MCF 10A (cell line): ENCODE measurements around the gene HNRNPH3. TPM values are rescaled to one million over a fixed set of nuclear protein-coding genes. Genes with fewer than 3 reads are reported as not detected.

ENCODE experiments used
- BruUV-seq: library from RNA; stranded (reverse); fragments of 400-500 nt; replicated peaks from 2 replicates; lab custom pipeline; 2021; lab: Mats Ljungman, UMichigan
- CTCF ChIA-PET: fragments of 300-600 bp; sonication (Branson Sonifier 250); formaldehyde crosslinking; extraction: SDS; loops from one replicate; lab custom pipeline; 2021; ENCODE audit warnings: antibody characterized with exemption, inconsistent platforms; lab: Yijun Ruan, JAX
- POLR2A ChIA-PET: fragments of 300-600, 350-650 bp; sonication (Branson Sonifier 250); formaldehyde crosslinking; extraction: SDS; loops from one replicate; lab custom pipeline; 2020; ENCODE audit warnings: antibody characterized with exemption, inconsistent platforms; lab: Yijun Ruan, JAX
- DNase-seq: peaks from one replicate; pipeline ENCODE4 v3.0.0-alpha.2; 2018; ENCODE audit not compliant: unreplicated experiment
- H3K27ac Mint-ChIP-seq: one replicate; pipeline ENCODE4 v1.8.0; 2022; ENCODE audit warnings: mild to moderate bottlenecking, low read depth, mixed read lengths; ENCODE audit not compliant: unreplicated experiment
- H3K27me3 Mint-ChIP-seq: one replicate; pipeline ENCODE4 v1.8.0; 2022; ENCODE audit warnings: mixed read lengths; ENCODE audit not compliant: insufficient read depth, unreplicated experiment
- H3K36me3 Mint-ChIP-seq: one replicate; pipeline ENCODE4 v1.8.0; 2022; ENCODE audit warnings: mild to moderate bottlenecking, moderate library complexity, mixed read lengths; ENCODE audit not compliant: insufficient read depth, unreplicated experiment
- H3K4me1 Mint-ChIP-seq: one replicate; pipeline ENCODE4 v1.8.0; 2022; ENCODE audit warnings: mixed read lengths; ENCODE audit not compliant: insufficient read depth, unreplicated experiment
- H3K4me3 Mint-ChIP-seq: one replicate; pipeline ENCODE4 v1.8.0; 2022; ENCODE audit warnings: mild to moderate bottlenecking, moderate library complexity, mixed read lengths; ENCODE audit not compliant: unreplicated experiment
- H3K9me3 Mint-ChIP-seq: one replicate; pipeline ENCODE4 v1.8.0; 2022; ENCODE audit warnings: mixed read lengths; ENCODE audit not compliant: unreplicated experiment
- intact Hi-C: fragments of 100-400 bp; cut with micrococcal nuclease; formaldehyde crosslinking; loops from 2 replicates; pipeline ENCODE4 v1.14.1; 2022
- total RNA-seq: library from RNA; stranded (reverse); gene quantifications from 2 replicates; pipeline ENCODE4 v1.2.3, GENCODE V29; 2022
- TF ChIP-seq, protein P1 (sequence below): fragments of 200-600 bp; IDR thresholded peaks from one replicate; pipeline ENCODE4 v1.8.0; 2022; ENCODE audit warnings: antibody characterized with exemption, mild to moderate bottlenecking; ENCODE audit not compliant: unreplicated experiment

Gene HNRNPH3
- total RNA-seq, 1 experiment from 2014 or later = 216 TPM

DNA sequence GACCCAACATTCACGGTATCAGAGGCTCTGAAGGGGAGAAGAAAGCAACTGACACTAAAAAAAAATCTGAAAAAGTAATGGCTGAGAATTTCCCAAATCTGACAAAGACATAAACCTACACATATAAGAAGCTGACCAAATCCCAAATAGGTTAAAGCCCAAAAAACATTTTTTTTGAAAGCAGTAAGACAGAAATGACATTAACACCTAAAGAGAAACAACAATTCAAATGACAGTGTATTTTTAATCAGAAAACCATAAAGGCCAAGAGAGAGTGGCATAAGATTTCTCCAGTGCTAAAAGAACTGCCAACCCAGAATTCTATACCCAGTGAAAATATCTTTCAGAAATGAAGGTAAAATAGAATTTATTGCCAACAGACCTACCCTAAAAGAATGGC is 39.7 kb downstream of the HNRNPH3 start:
- intact Hi-C loops = no loop called here
- DNase-seq = no peak
- Mint-ChIP-seq H3K9me3 (peaks cover 6% of the 10 kb centered on the region), H3K4me3 (no peak overlapping the region), H3K27ac (no peak overlapping the region), H3K27me3 (no peaks in the 10 kb centered on the region), H3K4me1 (peaks cover 6% of the 10 kb centered on the region), H3K36me3 (peaks cover 89% of the 10 kb centered on the region)
- no TSS peak for BruUV-seq
- TF ChIP-seq, protein P1, sequence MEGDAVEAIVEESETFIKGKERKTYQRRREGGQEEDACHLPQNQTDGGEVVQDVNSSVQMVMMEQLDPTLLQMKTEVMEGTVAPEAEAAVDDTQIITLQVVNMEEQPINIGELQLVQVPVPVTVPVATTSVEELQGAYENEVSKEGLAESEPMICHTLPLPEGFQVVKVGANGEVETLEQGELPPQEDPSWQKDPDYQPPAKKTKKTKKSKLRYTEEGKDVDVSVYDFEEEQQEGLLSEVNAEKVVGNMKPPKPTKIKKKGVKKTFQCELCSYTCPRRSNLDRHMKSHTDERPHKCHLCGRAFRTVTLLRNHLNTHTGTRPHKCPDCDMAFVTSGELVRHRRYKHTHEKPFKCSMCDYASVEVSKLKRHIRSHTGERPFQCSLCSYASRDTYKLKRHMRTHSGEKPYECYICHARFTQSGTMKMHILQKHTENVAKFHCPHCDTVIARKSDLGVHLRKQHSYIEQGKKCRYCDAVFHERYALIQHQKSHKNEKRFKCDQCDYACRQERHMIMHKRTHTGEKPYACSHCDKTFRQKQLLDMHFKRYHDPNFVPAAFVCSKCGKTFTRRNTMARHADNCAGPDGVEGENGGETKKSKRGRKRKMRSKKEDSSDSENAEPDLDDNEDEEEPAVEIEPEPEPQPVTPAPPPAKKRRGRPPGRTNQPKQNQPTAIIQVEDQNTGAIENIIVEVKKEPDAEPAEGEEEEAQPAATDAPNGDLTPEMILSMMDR = no peak
- CTCF ChIA-PET = interaction anchor here (0.7 to 1.4 kb wide), 3 partner anchors 20 to 35 kb away, joined by 3 to 5 read pairs (median 3); partner anchors contain the start of gene RUFY2
- POLR2A ChIA-PET = no interaction called here

DNA sequence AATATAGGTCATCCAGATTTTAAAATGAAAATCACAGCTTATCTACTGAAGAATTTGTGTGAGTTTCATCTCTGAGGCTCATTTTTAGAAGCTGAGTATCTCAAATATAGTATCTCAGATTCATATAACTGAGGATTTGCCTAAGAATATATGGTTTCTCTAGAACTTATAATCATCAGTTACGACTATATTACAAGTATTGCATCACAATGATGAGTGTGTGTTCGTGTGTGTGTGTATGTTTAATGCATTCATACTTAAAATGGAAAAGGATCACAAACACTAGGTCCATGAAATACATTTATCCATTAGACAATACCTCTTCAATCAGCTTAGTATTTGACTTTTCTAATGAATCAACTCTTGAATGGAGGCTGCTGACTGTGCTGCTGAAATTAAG is 53.9 kb downstream of the HNRNPH3 start:
- Mint-ChIP-seq H3K27ac (no peak overlapping the region), H3K9me3 (no peaks in the 10 kb centered on the region), H3K4me3 (no peak overlapping the region), H3K4me1 (no peaks in the 10 kb centered on the region), H3K36me3 (peaks cover 76% of the 10 kb centered on the region), H3K27me3 (no peaks in the 10 kb centered on the region)
- CTCF ChIA-PET = interaction anchor here (0.6 kb wide), 2 partner anchors 292 to 345 kb away, joined by 3 read pairs; no protein-coding TSS in a partner anchor
- intact Hi-C loops = no loop called here
- TF ChIP-seq, protein P1 = no peak
- no TSS peak for BruUV-seq
- DNase-seq = no peak
- POLR2A ChIA-PET = interaction anchor here (0.7 to 1.2 kb wide), 2 partner anchors 10 to 12 kb away, joined by 3 read pairs; no protein-coding TSS in a partner anchor

Other genes starting within 250 kb of the HNRNPH3 start
- gene MYPN, start 222.6 kb upstream of the HNRNPH3 start, total RNA-seq = 0.22 and 0.37 TPM in 2 replicates
- gene ATOH7, start 100.0 kb upstream of the HNRNPH3 start, total RNA-seq = not detected in 2 replicates
- 5.6 and 5.7 TPM in 2 replicates for gene PBLD, start 864 bp downstream of the HNRNPH3 start, total RNA-seq
- gene RUFY2, start 75.2 kb downstream of the HNRNPH3 start, total RNA-seq = 25.9 and 32.0 TPM in 2 replicates
- 2.6 and 6.9 TPM in 2 replicates for gene DNA2, start 139.9 kb downstream of the HNRNPH3 start, total RNA-seq
- 18.3 and 20.0 TPM in 2 replicates for gene SLC25A16, start 195.5 kb downstream of the HNRNPH3 start, total RNA-seq
- gene TET1, start 228.3 kb downstream of the HNRNPH3 start, total RNA-seq = 0.05 TPM in 1 of 2 replicates, not detected in the other